Esophagus squamous epithelium (tissue), 4 donors: ENCODE measurements around the gene TNIK.

Experiments
- POLR2A ChIP-seq, 4 donors: fragments of 450-650 bp; IDR thresholded peaks; one replicate each; pipeline ENCODE4 v1.6.1; 2017; ENCODE audit warnings: antibody characterized with exemption in 4 of 4, mild to moderate bottlenecking in 4 of 4, moderate library complexity in 3 of 4
- TF ChIP-seq, protein P1 (sequence below), 6 experiments: fragments of 450-650 bp in 4 of 6; fragments of 200-600 bp in 2 of 6; sonication (generic) in 2 of 6; IDR thresholded peaks; one replicate each; pipeline ENCODE4 v1.5.1; 2016 to 2019; ENCODE audit warnings: antibody characterized with exemption in 6 of 6, mild to moderate bottlenecking in 4 of 6, moderate library complexity in 4 of 6

DNA sequence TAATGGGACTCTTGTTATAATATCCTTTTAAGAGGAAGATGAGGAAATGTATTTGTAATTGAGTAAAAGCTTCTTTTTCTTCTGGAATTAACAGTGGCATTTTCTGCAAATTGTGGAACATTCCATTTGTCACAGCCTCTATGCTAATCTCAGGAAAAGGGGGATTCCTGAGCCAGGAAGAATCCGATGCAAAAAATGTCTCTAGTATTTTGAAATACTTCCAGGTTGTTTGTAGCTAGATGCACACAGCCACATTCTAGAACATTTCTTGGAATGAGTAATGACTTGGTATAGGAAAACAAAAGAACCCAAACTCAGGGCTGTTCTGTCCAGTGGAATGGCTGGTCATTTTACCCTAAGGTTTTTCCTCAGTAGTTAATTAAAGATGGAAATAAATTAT, 335.2 kb downstream of the TNIK start:
- TF ChIP-seq, protein P1, sequence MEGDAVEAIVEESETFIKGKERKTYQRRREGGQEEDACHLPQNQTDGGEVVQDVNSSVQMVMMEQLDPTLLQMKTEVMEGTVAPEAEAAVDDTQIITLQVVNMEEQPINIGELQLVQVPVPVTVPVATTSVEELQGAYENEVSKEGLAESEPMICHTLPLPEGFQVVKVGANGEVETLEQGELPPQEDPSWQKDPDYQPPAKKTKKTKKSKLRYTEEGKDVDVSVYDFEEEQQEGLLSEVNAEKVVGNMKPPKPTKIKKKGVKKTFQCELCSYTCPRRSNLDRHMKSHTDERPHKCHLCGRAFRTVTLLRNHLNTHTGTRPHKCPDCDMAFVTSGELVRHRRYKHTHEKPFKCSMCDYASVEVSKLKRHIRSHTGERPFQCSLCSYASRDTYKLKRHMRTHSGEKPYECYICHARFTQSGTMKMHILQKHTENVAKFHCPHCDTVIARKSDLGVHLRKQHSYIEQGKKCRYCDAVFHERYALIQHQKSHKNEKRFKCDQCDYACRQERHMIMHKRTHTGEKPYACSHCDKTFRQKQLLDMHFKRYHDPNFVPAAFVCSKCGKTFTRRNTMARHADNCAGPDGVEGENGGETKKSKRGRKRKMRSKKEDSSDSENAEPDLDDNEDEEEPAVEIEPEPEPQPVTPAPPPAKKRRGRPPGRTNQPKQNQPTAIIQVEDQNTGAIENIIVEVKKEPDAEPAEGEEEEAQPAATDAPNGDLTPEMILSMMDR (IDR thresholded peaks at IDR 0.05) = no peak
- TF ChIP-seq POLR2A (IDR thresholded peaks at IDR 0.05) = no peak
